ENCODE measurements around the gene RELA.

GRCh38 chr11:65609665-65610064, 53.1 kb downstream of the RELA start:
- TF ChIP-seq CTCF (IDR thresholded peaks at IDR 0.05; ENCODE audit: low read depth, low read length) (no peak), EZH2phosphoT487 (IDR thresholded peaks at IDR 0.05; ENCODE audit: low read depth) (no peak)
